ENCODE data around the gene PRKCA.

PRKCA gene

GRCh38 chr17:66593116-66593515, 290.7 kb downstream of the PRKCA start:
- DNase-seq (ENCODE audit: low read depth): no peak
- TF ChIP-seq, protein P1, sequence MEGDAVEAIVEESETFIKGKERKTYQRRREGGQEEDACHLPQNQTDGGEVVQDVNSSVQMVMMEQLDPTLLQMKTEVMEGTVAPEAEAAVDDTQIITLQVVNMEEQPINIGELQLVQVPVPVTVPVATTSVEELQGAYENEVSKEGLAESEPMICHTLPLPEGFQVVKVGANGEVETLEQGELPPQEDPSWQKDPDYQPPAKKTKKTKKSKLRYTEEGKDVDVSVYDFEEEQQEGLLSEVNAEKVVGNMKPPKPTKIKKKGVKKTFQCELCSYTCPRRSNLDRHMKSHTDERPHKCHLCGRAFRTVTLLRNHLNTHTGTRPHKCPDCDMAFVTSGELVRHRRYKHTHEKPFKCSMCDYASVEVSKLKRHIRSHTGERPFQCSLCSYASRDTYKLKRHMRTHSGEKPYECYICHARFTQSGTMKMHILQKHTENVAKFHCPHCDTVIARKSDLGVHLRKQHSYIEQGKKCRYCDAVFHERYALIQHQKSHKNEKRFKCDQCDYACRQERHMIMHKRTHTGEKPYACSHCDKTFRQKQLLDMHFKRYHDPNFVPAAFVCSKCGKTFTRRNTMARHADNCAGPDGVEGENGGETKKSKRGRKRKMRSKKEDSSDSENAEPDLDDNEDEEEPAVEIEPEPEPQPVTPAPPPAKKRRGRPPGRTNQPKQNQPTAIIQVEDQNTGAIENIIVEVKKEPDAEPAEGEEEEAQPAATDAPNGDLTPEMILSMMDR (IDR thresholded peaks at IDR 0.05; ENCODE audit: low read depth, low read length, missing control alignments): no peak

DNA sequence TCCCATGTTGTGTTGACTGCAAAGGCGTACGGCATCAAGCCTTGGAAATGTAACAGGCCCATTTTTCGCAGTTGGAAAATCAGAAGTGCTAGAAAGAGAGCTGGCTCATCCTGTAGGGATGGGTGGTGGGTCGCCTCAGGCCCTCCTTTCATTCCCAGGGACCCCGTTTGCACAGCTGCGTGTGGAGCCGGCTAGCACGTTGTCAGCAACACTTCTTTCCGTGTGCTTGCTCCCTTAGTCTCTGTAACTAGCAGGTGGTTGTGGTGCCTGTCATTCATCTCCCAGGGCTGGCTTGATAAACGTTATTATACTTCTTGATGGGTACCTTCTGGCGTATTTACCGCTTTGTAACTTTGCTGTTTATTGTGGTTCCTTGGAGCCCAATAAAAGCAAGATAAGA, 293.5 kb downstream of the PRKCA start:
- DNase-seq (ENCODE audit: low read depth): no peak
- H3K4me3 ChIP-seq (ENCODE audit: low read depth, low read length): no peak overlapping the region
- TF ChIP-seq, protein P1 (IDR thresholded peaks at IDR 0.05; ENCODE audit: low read depth, low read length, missing control alignments): no peak

More at GRCh38 chr17:66593116-66593515, 290.7 kb downstream of the PRKCA start:
- H3K4me3 ChIP-seq (ENCODE audit: low read depth, low read length): no peak overlapping the region

- no peak for DNase-seq (ENCODE audit: low read depth)
- TF ChIP-seq, protein P1 (IDR thresholded peaks at IDR 0.05; ENCODE audit: low read depth, low read length, missing control alignments): no peak
- H3K4me3 ChIP-seq (ENCODE audit: low read depth, low read length): no peak overlapping the region
Measured at GRCh38 chr17:66602659-66603384, 300.4 kb downstream of the PRKCA start.

- TF ChIP-seq, protein P1 (IDR thresholded peaks at IDR 0.05; ENCODE audit: low read depth, low read length, missing control alignments): no peak
- H3K4me3 ChIP-seq (ENCODE audit: low read depth, low read length): no peak overlapping the region
- no peak for DNase-seq (ENCODE audit: low read depth)
Measured at GRCh38 chr17:66604376-66604775, 302.0 kb downstream of the PRKCA start.

GRCh38 chr17:66605541-66605940, 303.1 kb downstream of the PRKCA start:
- TF ChIP-seq, protein P1 (IDR thresholded peaks at IDR 0.05; ENCODE audit: low read depth, low read length, missing control alignments): no peak
- no peak overlapping the region for H3K4me3 ChIP-seq (ENCODE audit: low read depth, low read length)
- DNase-seq (ENCODE audit: low read depth): no peak

DNA sequence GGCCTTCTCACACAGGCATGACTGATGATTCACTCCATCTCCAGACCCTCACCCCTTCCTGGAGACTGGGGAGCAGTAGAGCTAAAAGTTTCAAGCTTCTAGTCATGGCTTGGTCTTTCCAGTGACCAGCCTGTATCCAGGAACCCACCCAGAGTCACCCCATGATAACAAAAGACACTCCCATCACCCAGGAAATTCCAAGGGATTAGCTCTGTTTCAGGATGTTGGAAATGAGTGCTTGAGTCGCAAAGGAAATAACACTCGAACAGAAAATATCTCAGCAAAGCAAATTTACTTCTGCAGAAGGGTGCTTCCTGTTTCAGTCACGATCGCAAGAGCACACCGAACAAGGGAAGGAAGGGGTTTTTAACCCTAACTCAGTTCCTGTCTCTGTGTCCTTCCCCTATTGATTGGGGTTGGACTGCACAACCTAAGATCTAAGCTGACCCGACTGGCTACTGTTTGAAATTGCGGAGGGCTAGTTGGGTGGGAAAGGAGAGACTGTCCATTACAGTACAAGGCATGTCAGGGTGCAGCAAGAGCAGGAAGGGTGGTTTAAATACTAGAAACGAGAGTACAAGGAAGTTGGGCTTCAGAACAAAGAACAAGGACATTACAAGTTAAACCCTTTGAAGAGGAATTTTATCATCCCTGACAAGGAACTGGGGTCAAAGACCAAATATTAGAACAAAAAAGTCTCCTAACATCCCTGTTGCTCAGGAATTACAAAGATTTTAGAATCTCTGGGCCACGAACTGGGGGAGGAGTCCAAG, 308.1 kb downstream of the PRKCA start:
- H3K4me3 ChIP-seq (ENCODE audit: low read depth, low read length): no peak overlapping the region
- TF ChIP-seq, protein P1 (IDR thresholded peaks at IDR 0.05; ENCODE audit: low read depth, low read length, missing control alignments): no peak

More for the DNA sequence above, 308.1 kb downstream of the PRKCA start:
- no peak for DNase-seq (ENCODE audit: low read depth)

Measured in GM12864 (cell line).